Prostate gland (tissue), 2 donors: Measurements from ENCODE around the gene ZBTB7B. TPM values are rescaled to one million over a fixed set of nuclear protein-coding genes. Genes with fewer than 3 reads are reported as not detected.

Source experiments
- DNase-seq: peaks from one replicate; pipeline ENCODE4 v3.0.0-alpha.2; 2019; ENCODE audit warnings: low spot score
- H3K27ac ChIP-seq, 2 donors: fragments of 200-600 bp; sonication (generic); 2 replicates each; pipeline ENCODE4 v1.5.1; 2017 to 2019
- H3K27me3 ChIP-seq: fragments of 200-600 bp; sonication (generic); replicated peaks from 2 replicates; pipeline ENCODE4 v1.5.1; 2019; ENCODE audit not compliant: insufficient read depth
- H3K36me3 ChIP-seq, 2 donors: fragments of 200-600 bp; sonication (generic); 1 replicate in 1 of 2; 2 replicates in 1 of 2; pipeline versions ENCODE4 v1.5.1 to v1.8.1; 2017 to 2019
- H3K4me1 ChIP-seq: fragments of 200-600 bp; sonication (generic); replicated peaks from 2 replicates; pipeline ENCODE4 v1.5.1; 2019
- H3K4me3 ChIP-seq, 2 donors: fragments of 200-600 bp; sonication (generic); 2 replicates each; pipeline ENCODE4 v1.5.1; 2017 to 2019
- H3K9me3 ChIP-seq: fragments of 200-600 bp; sonication (generic); 2 replicates; pipeline ENCODE4 v1.5.1; 2017
- POLR2A ChIP-seq: fragments of 450-650 bp; IDR thresholded peaks from one replicate; pipeline ENCODE4 v1.6.1; 2016; ENCODE audit warnings: antibody characterized with exemption, mild to moderate bottlenecking
- POLR2AphosphoS5 ChIP-seq: sonication (generic); formaldehyde crosslinking; IDR thresholded peaks from one replicate; pipeline ENCODE4 v1.6.1; 2017; ENCODE audit warnings: antibody characterized with exemption
- WGBS: methylation state at CpG from one replicate; pipeline ENCODE4 v1.1.5; 2018; 5-methylcytosine and 5-hydroxymethylcytosine counted together
- intact Hi-C: fragments of 100-400 bp; cut with DNase I; formaldehyde crosslinking; loops from one replicate; pipeline ENCODE4 v1.14.2; 2022
- total RNA-seq, 2 donors: library from RNA; depleted of rRNA; stranded (reverse); fragments of >200 nt; gene quantifications; one replicate each; pipeline ENCODE4 v1.1.0, GENCODE V29; 2016
- TF ChIP-seq, protein P1 (sequence below), 4 experiments: fragments of 200-600 bp in 2 of 4; fragments of 450-650 bp in 2 of 4; sonication (generic) in 2 of 4; IDR thresholded peaks; 1 replicate in 3 of 4; 2 replicates in 1 of 4; pipeline ENCODE4 v1.5.1; 2016 to 2019; ENCODE audit warnings: antibody characterized with exemption in 4 of 4, mild to moderate bottlenecking in 2 of 4, moderate library complexity in 2 of 4

Gene ZBTB7B
- total RNA-seq, 2 donors from 2014 or later = 60.0 to 103 TPM

DNA sequence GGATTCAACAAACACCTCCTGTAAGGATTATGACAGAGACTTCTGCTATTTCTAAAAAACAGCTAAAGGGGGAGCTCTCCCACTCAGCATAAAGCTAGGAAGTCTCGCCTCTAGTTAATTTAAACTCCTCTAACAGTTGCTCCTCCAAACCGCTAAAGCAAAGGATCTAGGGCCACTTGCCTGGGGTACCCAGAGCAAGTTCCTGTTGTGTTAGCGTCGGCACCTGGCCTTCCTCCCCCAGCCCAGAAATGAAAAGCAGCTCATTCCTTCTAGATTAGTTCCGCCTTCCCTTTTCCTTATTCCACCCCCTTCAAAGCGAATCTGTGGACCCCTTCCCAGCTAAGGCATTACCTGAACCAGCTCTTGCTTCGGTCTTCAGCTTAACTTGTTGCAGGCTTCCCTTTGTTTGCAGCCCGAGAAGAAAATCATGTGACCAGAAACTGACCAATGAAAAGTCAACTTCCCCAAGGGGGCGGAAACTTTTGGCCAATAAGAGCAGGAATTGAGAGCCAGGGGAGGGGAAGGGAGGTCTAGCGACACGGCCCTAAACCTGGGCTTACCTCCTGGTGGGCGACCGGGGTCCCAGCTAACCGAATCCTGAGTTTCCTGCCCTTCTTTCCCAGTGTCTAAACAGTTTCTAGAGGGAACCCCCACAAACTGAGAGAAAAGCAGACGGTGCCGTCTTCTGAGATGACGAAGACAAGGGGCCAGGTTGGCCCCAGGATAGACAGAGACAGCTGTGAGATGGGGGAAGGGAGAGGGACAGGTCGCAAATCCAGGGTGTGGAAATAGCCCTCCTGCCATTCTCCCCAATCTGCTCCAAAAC lies 46.7 kb upstream of the ZBTB7B start, which contains the start of gene PBXIP1:
TSS of gene PBXIP1 (minus strand) at position 382 of the 826 bp plus-strand sequence. CDS start 2,378 bp downstream, outside the sequence.
- TF ChIP-seq POLR2AphosphoS5 = peak; percentile 95
- peak; percentile 66 for TF ChIP-seq POLR2A
- TF ChIP-seq, protein P1, sequence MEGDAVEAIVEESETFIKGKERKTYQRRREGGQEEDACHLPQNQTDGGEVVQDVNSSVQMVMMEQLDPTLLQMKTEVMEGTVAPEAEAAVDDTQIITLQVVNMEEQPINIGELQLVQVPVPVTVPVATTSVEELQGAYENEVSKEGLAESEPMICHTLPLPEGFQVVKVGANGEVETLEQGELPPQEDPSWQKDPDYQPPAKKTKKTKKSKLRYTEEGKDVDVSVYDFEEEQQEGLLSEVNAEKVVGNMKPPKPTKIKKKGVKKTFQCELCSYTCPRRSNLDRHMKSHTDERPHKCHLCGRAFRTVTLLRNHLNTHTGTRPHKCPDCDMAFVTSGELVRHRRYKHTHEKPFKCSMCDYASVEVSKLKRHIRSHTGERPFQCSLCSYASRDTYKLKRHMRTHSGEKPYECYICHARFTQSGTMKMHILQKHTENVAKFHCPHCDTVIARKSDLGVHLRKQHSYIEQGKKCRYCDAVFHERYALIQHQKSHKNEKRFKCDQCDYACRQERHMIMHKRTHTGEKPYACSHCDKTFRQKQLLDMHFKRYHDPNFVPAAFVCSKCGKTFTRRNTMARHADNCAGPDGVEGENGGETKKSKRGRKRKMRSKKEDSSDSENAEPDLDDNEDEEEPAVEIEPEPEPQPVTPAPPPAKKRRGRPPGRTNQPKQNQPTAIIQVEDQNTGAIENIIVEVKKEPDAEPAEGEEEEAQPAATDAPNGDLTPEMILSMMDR (IDR thresholded peaks at IDR 0.05) = peak in 1 of 4 experiments; percentile 33
- Histone ChIP-seq H3K4me3 (peak within 1 kb of the TSS; percentile 46), H3K9me3 (no peaks in the 10 kb centered on the region), H3K36me3 (no peaks in the 10 kb centered on the region), H3K27me3 (no peaks in the 10 kb centered on the region), H3K4me1 (peaks cover 20% of the 10 kb centered on the region), H3K27ac (peak within 1 kb of the TSS; percentile 76 to 79)
- intact Hi-C loops = no loop called here
- 0% methylated on average over 18 of the region's 18 CpGs for WGBS
- peak; percentile 89 for DNase-seq

DNA sequence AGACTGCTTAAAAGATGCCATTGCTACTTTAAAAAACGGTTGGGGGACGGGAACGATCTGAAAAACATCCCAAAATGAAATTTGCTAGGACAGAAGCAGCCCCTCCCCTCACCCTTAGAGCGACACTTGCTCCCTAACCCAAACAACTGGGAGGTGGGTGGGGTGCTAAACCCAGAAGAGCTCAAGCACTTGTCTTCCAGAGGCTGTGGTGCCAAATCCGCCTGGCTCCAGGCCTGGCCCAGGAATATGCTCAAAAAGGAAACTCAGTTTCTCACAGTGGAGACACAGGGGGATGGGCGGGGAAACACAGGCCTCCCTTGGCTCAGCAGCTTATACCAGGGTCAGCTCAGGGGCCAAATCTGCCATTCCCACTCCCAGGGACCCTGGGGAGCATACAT lies 46.1 kb upstream of the ZBTB7B start:
- DNase-seq = no peak
- intact Hi-C loops = no loop called here
- WGBS = 19% methylated on average over 6 of the region's 6 CpGs
- no peaks in the 10 kb centered on the region for H3K36me3 ChIP-seq
- no peaks in the 10 kb centered on the region for H3K9me3 ChIP-seq
- H3K4me1 ChIP-seq = peaks cover 20% of the 10 kb centered on the region
- peak overlapping the region; percentile 76 to 79 for H3K27ac ChIP-seq
- peak; percentile 5 for TF ChIP-seq POLR2A
- no peak for TF ChIP-seq POLR2AphosphoS5
- H3K4me3 ChIP-seq = peak overlapping the region; percentile 46
- H3K27me3 ChIP-seq = no peaks in the 10 kb centered on the region

- no peaks in the 10 kb centered on the region for H3K36me3 ChIP-seq
- DNase-seq = no peak
- TF ChIP-seq POLR2A (no peak), POLR2AphosphoS5 (no peak)
- TF ChIP-seq, protein P1 (IDR thresholded peaks at IDR 0.05) = no peak
- no peaks in the 10 kb centered on the region for H3K27me3 ChIP-seq
- peak overlapping the region; percentile 1 to 76 for H3K27ac ChIP-seq
- no peak overlapping the region for H3K4me3 ChIP-seq
- H3K4me1 ChIP-seq = peaks cover 22% of the 10 kb centered on the region
- intact Hi-C loops = no loop called here
- H3K9me3 ChIP-seq = no peaks in the 10 kb centered on the region
- 43% methylated on average over 9 of the region's 9 CpGs for WGBS
These were observed 45.4 kb upstream of the ZBTB7B start for GRCh38 chr1:154957091-154957657.

- Histone ChIP-seq H3K27me3 (no peaks in the 10 kb centered on the region), H3K4me3 (no peak overlapping the region), H3K27ac (no peak overlapping the region), H3K4me1 (peaks cover 31% of the 10 kb centered on the region), H3K36me3 (no peaks in the 10 kb centered on the region), H3K9me3 (no peaks in the 10 kb centered on the region)
- no peak for DNase-seq
- WGBS = 70% methylated on average over 2 of the region's 2 CpGs
- TF ChIP-seq POLR2A (no peak), POLR2AphosphoS5 (no peak)
- TF ChIP-seq, protein P1 (IDR thresholded peaks at IDR 0.05) = no peak
- intact Hi-C loops = no loop called here
These were observed 44.6 kb upstream of the ZBTB7B start for GRCh38 chr1:154958036-154958435.

GRCh38 chr1:154958681-154959425 lies 43.7 kb upstream of the ZBTB7B start:
- no peaks in the 10 kb centered on the region for H3K9me3 ChIP-seq
- H3K4me1 ChIP-seq = peaks cover 26% of the 10 kb centered on the region
- TF ChIP-seq POLR2AphosphoS5 (no peak), POLR2A (no peak)
- TF ChIP-seq, protein P1 (IDR thresholded peaks at IDR 0.05) = no peak
- no peak for DNase-seq
- no peak overlapping the region for H3K4me3 ChIP-seq
- intact Hi-C loops = no loop called here
- no peaks in the 10 kb centered on the region for H3K36me3 ChIP-seq
- no peak overlapping the region for H3K27ac ChIP-seq
- H3K27me3 ChIP-seq = no peaks in the 10 kb centered on the region
- WGBS = 86% methylated on average over 15 of the region's 16 CpGs
